ENCODE data around the gene LTN1. TPM values are rescaled to one million over a fixed set of nuclear protein-coding genes. Genes with fewer than 3 reads are reported as not detected.

Gene LTN1
- total and polyA plus RNA-seq, 8 donors: 21.8 to 44.7 (median 36.2) TPM

- Histone ChIP-seq H3K27ac (no peak overlapping the region), H3K27me3 (no peaks in the 10 kb centered on the region), H3K36me3 (peaks cover 0 to 69% of the 10 kb centered on the region in 2 donors), H3K9me3 (no peaks in the 10 kb centered on the region), H3K4me3 (no peak overlapping the region), H3K4me1 (peaks cover 0 to 16% of the 10 kb centered on the region in 2 donors)
- no peak for TF ChIP-seq CTCF (IDR thresholded peaks at IDR 0.05)
- ATAC-seq (no peak), DNase-seq (no peak)
- intact Hi-C loops (cut with DNase I): no loop called here
These were observed 38.2 kb upstream of the LTN1 start for GRCh38 chr21:29030909-29031308.

GRCh38 chr21:29029524-29029923 lies 36.8 kb upstream of the LTN1 start:
- Histone ChIP-seq H3K9me3 (no peaks in the 10 kb centered on the region), H3K4me1 (peaks cover 0 to 25% of the 10 kb centered on the region in 2 donors), H3K36me3 (peaks cover 0 to 55% of the 10 kb centered on the region in 2 donors), H3K27ac (no peak overlapping the region), H3K27me3 (no peaks in the 10 kb centered on the region), H3K4me3 (no peak overlapping the region)
- ATAC-seq (no peak), DNase-seq (no peak)
- intact Hi-C loops (cut with DNase I): no loop called here
- no peak for TF ChIP-seq CTCF (IDR thresholded peaks at IDR 0.05)

- Histone ChIP-seq H3K27ac (peak overlapping the region; percentile 96 to 99), H3K4me1 (peaks cover 0 to 30% of the 10 kb centered on the region in 2 donors), H3K4me3 (peak overlapping the region; percentile 55 to 71), H3K27me3 (no peaks in the 10 kb centered on the region), H3K36me3 (peaks cover 0 to 15% of the 10 kb centered on the region in 2 donors), H3K9me3 (no peaks in the 10 kb centered on the region)
- TF ChIP-seq CTCF (IDR thresholded peaks at IDR 0.05): no peak
- ATAC-seq: peak; percentile 5
- intact Hi-C loops (cut with DNase I): no loop called here
- no peak for DNase-seq
These were observed 32.6 kb upstream of the LTN1 start for GRCh38 chr21:29025328-29025713.

GRCh38 chr21:29024474-29025327 lies 32.0 kb upstream of the LTN1 start, which contains the start of gene USP16:
TSS of gene USP16 (plus strand) at chr21:29024668. CDS start at chr21:29027914, 3,246 bp downstream.
- peak within 1 kb of the TSS; percentile 96 to 99 for H3K27ac ChIP-seq
- peak in 1 of 2 donors; percentile 40 for TF ChIP-seq CTCF (IDR thresholded peaks at IDR 0.05)

GRCh38 chr21:29022166-29022565 lies 29.5 kb upstream of the LTN1 start:
- intact Hi-C loops (cut with DNase I): no loop called here
- DNase-seq (no peak), ATAC-seq (no peak)
- H3K27ac ChIP-seq: no peak overlapping the region
- no peak for TF ChIP-seq CTCF (IDR thresholded peaks at IDR 0.05)
- peaks cover 5 to 46% of the 10 kb centered on the region in 2 donors for H3K4me1 ChIP-seq
- no peaks in the 10 kb centered on the region for H3K27me3 ChIP-seq
- H3K9me3 ChIP-seq: no peaks in the 10 kb centered on the region
- no peaks in the 10 kb centered on the region for H3K36me3 ChIP-seq
- no peak overlapping the region for H3K4me3 ChIP-seq

More at GRCh38 chr21:29024474-29025327, 32.0 kb upstream of the LTN1 start, which contains the start of gene USP16:
- Histone ChIP-seq H3K36me3 (peaks cover 0 to 9% of the 10 kb centered on the region in 2 donors), H3K4me1 (peaks cover 4 to 33% of the 10 kb centered on the region in 2 donors), H3K4me3 (peak within 1 kb of the TSS; percentile 55 to 71), H3K27me3 (no peaks in the 10 kb centered on the region), H3K9me3 (no peaks in the 10 kb centered on the region)
- intact Hi-C loops (cut with DNase I): no loop called here
- ATAC-seq: peak; percentile 98
- peak; percentile 93 to 100 (median 96) for DNase-seq

All from left lung (tissue), 10 donors.